Activated CD4-positive, alpha-beta T cell treated with anti-CD3 and anti-CD28 coated beads, Interleukin-2, amount 50 U/mL, for 16 hours (primary cell): Measurements from ENCODE around the gene GIMAP2.
A peak's percentile ranks its signal among the peaks of the same experiment; 100 is the strongest.

Source experiments
- DNase-seq: peaks from one replicate; pipeline ENCODE4 v3.0.0-alpha.2; 2020

The GIMAP2 gene

DNA sequence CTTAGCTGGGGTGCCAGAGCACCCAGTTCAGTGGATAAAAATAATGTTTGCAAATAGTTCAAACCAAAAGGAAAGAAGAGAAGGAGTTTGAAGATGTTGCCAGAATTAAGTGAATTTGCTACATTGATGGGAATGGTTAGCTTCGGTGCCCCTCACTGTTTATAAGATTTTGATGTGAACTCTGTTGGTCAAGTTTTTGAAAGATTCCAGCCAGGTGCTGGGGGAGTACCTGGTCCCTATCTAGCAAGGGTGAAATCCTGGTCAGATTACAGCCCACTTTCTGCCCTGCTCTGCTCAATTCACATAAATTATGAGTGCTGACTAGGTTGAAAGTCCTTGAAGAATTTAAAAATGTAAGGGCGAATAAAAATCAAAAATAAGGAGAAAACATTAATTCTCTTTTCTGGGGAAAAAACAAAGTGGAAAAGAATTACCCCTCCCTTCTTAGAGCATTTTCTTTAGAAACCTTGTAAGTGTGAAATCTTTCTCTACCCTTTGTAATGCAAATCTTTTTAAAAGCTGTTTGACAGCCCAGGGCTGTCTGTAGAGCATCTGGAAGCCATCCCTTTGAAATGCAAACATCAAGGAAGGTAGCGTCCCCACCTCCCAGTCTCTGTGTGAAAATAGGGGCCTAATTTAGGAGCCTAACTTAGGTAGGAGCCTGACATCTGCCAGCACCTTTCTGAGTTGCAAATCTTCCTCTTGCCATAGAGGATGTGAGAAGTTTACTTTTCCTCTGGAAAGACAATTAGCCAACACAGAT, 50.3 kb downstream of the GIMAP2 start:
- no peak for DNase-seq

DNA sequence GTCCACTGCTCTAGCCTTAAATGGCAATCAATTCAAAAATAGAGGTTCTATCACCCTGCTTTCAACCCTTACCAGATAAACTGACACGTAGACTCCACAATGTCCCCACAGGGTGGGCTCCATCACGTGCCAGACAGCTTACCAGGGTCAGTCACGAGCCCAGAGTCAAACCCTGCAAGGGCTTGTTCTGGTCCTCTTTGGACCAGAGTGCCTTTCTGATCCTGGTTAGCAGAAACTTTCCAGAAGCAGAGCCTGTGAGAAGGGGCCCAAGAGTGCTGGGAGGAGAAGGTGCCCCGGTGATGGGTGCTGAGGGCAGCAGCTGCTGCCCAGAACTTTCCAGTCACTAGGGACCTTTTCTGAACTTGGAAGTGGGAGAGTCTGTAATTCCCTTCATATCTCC, 51.4 kb downstream of the GIMAP2 start:
- DNase-seq, result no peak

DNA sequence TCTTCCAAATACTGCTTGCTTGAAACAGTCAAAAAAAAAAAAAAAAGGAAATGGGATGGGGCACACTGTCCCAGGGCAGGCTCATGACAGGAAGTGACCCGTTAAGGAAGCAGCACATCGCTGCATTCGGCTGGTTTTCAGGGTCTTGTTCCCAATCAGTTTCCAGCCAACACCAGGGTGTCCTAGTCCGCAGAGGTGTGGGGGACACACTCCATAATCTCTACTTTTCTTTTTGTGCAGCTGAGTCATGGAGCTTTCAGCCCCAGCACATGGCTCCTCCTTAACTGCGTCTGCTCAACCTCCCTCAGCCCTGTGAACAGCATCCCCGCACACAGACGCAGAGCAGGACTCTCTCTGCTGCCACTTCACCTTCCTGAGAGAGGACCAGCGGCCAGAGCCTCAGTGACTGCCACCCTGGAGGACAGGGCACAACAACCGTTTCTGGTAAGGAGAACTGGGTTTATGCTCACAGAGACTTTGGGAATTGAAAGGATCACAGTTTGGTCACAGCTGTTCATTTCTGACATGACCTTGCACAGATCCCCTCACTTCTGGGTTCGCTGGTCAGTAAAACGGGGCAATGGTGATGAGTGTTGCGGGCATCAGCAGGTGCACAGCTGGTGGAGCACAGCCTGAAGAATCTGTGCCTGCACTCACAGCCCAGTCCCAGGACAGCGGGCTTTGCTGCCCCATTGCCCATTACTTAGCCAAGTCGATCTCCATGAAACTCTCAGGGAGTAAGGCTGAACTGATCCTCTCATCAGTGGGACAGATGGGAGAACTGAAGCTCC, 52.0 kb downstream of the GIMAP2 start, which contains the start of gene GIMAP5:
TSS of gene GIMAP5 (plus strand) at position 154 of the 791 bp plus-strand sequence. CDS start 3,467 bp downstream, outside the sequence.
- DNase-seq, result peak; percentile 66

GRCh38 chr7:150738092-150738491, 52.6 kb downstream of the GIMAP2 start:
- no peak for DNase-seq

DNA sequence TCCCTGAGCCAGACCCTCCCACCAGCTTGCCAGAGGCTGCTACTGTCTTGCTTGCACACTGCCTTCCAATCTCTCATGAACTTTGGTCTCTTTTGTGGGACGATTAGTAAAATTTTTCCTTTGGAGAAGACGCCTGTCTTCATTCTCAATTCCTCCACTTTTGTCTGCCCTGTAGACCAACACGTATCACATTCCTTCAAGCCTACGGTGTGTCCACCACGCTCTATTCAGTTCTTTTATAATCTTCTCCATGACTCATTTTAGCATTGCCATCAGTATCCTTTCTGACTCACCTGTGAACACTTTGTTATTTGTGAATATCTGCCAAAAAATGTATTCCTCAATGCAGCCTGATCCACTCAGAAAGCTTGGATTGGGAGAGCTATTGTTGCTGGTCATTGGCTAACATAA, 53.1 kb downstream of the GIMAP2 start:
- DNase-seq, result peak; percentile 57

- no peak for DNase-seq
Observed at GRCh38 chr7:150739033-150739432, 53.5 kb downstream of the GIMAP2 start.

GRCh38 chr7:150740053-150740452, 54.5 kb downstream of the GIMAP2 start:
- no peak for DNase-seq

DNA sequence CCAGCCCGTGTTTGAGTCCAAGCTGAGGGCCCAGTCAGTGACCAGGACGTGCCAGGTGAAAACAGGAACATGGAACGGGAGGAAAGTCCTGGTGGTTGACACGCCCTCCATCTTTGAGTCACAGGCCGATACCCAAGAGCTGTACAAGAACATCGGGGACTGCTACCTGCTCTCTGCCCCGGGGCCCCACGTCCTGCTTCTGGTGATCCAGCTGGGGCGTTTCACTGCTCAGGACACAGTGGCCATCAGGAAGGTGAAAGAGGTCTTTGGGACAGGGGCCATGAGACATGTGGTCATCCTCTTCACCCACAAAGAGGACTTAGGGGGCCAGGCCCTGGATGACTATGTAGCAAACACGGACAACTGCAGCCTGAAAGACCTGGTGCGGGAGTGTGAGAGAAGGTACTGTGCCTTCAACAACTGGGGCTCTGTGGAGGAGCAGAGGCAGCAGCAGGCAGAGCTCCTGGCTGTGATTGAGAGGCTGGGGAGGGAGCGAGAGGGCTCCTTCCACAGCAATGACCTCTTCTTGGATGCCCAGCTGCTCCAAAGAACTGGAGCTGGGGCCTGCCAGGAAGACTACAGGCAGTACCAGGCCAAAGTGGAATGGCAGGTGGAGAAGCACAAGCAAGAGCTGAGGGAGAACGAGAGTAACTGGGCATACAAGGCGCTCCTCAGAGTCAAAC, 56.9 kb downstream of the GIMAP2 start:
- DNase-seq, result no peak
